ENCODE measurements around the gene RRAS2.
"Not testable (repeated sequence)": the region's sequence is repeated elsewhere in the genome, so short reads cannot be mapped to it uniquely, and the experiment has no call there.

The RRAS2 gene

DNA sequence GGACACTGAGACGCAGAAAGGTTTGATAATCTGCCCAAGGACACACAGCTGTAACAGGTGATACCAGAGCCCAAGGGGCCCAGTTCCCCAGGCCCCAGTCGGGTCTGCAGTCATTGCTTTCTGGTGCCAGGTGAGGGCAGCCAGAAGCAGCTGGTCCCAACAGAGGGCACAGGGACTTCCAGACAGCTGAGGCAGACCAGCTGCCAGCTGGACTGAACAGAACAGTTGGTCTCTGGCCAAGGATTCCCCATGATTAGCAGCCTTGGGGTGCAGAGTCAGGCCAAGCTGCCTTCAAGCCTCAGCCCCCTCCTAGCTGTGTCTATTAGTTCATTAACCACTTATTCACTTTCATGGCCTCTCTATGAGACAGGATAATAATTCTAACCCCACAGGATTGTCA is 105.6 kb downstream of the RRAS2 start:
- DNase-seq: no peak

DNA sequence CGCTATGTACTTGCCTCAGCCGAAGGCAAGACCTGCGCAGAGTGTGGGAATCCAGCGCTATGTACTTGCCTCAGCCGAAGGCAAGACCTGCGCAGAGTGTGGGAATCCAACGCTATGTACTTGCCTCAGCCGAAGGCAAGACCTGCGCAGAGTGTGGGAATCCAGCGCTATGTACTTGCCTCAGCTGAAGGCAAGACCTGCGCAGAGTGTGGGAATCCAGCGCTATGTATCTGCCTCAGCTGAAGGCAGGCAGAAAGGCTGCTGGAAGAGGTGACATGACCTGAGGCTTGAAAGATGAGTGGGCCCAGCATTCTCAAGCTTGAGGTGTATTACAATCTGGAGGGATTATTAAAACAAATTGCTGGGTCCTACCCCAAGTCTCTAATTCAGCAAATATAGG is 106.5 kb downstream of the RRAS2 start:
- DNase-seq: not testable (repeated sequence)

GRCh38 chr11:14251754-14252153 is 107.2 kb downstream of the RRAS2 start:
- DNase-seq: no peak

DNA sequence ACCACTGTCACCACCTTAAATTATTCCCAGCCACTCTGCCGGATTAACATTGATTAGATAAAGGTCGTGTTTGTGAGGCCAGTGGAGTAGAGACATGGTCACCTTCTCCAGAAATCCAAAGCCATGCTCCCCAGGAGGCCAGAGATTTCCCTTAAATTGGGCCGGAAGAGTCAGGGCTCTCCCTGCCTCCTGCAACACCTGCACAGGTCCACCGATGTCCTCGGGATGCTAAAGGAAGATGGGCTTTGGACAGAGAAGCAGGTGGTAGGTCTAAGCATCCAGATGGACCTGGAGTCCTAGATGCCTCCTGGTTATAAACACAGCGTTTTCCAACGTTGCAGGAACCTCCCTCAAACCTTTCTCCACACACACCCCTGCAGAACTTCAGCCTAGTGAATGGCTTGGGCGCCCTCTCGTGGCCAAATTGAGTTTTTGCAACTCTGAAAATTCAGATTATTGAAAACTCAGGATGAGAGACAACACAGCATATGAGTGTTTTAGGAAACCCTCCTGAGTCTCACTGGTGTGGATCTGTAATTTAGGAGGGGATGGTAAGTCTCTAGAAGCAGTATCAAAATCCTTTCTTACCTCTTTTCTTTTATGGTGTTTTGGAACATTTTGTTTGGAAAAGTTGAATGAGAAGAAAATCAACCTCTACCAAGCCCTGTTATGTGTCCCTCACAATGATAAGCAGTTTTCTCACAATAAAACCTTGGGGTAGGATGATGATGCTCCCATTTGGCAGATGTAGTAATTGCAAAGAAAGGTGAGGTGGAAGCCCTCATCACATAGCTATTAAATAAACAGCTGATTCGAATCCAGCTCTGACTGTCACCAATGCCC is 109.6 kb downstream of the RRAS2 start:
- peak; percentile 69 for DNase-seq

GRCh38 chr11:14248580-14248981 is 110.4 kb downstream of the RRAS2 start:
- peak; percentile 28 for DNase-seq

DNA sequence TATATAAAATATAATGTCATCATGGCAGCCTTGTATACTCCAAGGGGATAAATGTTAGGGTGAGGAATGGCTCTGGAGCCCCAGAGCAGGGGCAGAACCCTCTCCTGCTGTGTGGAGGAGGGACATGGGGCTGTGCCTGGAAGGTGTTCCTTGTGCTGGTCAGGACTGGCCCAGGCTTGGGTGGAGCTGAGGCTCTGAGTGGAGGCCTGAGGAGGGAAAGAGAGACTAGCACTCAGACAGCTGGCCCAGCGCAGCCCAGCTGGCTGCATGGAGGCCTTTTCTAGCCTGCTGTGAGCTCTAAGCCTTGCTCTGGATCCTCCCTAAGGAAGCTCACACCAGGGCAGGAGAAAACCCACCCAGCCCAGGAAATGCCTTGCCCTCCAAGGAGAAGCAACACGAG is 113.5 kb downstream of the RRAS2 start:
- no peak for DNase-seq

DNA sequence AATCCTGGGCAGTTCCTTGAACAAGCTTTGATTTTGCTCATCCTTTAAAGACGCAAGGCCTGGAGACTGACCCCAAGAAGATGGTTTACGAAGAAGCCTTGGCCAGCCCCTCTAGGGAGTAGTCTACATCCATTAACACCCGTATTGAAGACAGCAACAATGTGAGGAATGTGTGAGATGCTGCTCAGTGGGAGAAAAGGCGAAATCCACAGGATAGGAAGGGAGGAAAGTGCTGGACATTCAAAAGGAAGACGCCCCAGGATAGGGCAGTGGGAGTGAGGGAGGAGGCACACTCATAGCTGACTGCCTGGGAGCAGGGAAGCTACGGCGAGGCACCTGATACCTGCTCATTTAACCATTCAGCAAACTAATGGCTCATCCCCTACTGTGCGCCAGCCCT is 114.1 kb downstream of the RRAS2 start:
- no peak for DNase-seq

GRCh38 chr11:14242733-14243132 is 116.2 kb downstream of the RRAS2 start:
- no peak for DNase-seq

- no peak for DNase-seq
These were observed 116.8 kb downstream of the RRAS2 start for GRCh38 chr11:14242187-14242586.

DNA sequence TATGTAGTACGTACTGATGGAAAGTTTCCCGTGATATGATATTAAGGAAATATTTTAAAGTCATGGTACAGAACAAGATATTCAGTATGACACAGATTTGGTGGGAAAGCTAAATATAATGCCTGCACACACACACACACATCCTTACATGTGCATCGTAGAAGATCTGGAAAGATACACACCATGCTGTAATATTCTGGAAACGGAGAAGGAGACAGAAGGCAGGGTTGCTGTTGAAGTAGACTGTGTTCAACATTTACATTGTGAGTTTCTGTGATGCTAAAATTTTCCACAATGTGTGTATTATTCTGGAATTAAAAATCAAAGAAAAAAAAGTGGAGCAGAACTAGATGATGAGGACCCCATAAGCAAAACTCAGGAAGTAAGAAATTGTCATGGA is 118.0 kb downstream of the RRAS2 start:
- DNase-seq: no peak

GRCh38 chr11:14240221-14240620 is 118.8 kb downstream of the RRAS2 start:
- no peak for DNase-seq

DNA sequence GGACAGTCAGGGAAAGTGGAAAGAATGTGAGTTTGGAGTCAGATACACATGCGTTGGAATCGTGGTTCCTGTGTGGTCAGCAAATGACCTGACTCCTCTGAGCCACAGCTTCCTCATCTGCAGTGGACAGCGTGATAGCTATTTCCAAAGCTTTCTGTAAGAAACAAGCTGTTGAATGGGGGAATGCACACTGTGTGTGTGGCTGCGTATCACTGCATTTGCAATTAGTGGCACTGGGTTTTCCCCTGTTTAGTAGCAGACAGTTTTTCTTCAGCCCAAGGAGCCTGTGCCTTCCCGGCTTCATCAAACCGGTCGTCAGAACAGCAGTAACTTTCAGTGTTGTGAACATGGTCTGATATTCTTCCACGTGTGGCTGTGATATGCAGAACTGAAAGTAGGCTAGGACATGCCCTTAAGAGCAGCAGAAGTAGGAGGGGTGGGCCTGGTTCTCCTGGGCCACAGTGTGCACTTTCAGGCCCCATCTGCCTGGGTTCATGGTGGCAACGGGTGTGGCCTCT is 121.5 kb downstream of the RRAS2 start:
- DNase-seq: peak; percentile 8

DNA sequence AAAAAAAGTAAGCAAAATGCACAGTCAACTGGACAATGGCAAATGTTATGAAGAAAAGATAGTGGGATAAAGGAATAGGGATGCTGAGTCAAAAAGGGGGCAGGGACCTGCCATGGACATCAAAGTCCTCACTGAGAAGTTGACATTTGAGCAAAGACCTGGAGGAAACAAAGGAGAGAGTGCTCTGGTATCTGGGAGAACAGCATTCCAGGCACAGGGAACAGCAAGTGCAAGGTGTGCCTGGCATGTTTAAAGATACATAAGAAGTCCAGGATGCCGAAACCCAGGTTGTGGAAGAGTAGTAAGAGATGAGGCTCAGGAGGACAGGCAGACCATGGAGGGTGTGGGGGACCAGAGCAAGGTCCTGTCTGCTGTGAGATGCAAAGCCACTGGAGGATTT is 123.3 kb downstream of the RRAS2 start:
- no peak for DNase-seq

DNA sequence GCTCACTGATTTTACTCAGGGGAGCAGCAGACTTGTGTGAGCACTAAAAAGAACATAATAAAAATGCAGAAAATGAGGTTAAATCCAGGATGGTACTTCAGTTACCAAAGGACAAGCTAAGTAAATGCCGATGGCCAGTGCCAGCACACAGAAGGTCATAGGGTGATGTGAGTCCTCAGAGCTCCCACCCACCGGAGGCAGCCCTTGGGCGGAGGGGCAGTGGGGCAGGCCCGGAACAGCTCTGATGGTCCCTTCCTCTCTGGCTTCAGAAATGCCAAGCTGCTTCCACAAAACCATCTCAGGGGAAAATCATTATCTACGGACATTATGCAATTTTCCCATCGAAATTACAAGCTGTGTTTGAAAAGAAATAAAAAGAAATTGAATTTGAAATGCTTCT is 124.5 kb downstream of the RRAS2 start:
- no peak for DNase-seq

DNA sequence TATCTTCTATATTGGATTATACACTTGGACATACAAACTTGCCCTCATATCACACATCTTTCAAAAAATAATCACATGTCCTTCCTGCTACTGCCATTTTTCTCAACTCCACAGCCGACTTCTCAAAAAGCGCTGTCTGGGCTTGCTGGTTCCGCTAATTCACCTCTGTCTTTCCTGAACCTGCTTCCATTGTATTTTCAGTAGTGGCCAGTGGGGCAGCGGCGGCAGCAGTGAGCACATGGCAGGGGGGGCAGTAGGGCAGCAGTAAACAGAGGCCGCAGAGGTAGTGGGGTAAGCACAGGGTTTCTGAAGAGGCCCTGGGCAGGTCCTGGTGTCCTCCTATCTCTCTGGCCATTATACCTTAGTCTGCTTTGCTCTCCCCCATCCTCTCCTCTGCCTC is 126.3 kb downstream of the RRAS2 start:
- no peak for DNase-seq

- DNase-seq: no peak
These were observed 128.6 kb downstream of the RRAS2 start for GRCh38 chr11:14230407-14230806.

DNA sequence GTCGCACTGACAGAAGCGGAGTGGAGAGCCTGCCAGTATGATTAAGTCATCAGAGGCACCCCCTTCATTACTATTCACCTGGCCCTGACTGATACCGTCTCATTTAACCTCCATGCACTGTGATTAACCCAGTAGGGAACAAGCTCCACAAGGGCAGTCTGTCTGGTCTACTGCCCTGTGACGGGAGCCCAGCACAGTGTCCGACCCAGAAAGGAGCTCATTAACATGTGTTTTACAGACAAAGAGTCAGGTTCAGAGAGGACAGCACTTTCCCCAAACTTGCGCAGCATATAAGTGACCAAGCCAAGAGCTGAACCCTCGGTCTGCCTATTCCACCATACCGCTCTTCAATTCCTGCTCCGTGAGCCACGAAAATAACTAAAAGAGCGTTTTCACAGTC is 129.5 kb downstream of the RRAS2 start:
- DNase-seq: no peak

- DNase-seq: no peak
These were observed 130.6 kb downstream of the RRAS2 start for GRCh38 chr11:14228356-14228755.

All from CD4-positive, alpha-beta T cell treated with Interleukin-10 for 1 hour (primary cell).